PC-3 (cell line): ENCODE results near the gene STK4. TPM values are rescaled to one million over a fixed set of nuclear protein-coding genes. Genes with fewer than 3 reads are reported as not detected.

Experiments
- ATAC-seq: fragments of 200-7000 bp; cut with Tn5 transposase; 2 replicates; pipeline ENCODE4 v1.9.1; 2020; ENCODE audit warnings: mild to moderate bottlenecking, moderate library complexity
- BruUV-seq: library from RNA; stranded (reverse); fragments of 400-500 nt; replicated peaks from 2 replicates; lab custom pipeline; 2021; lab: Mats Ljungman, UMichigan
- CTCF ChIA-PET: fragments of 300-600 bp; sonication (Branson Sonifier 250); formaldehyde crosslinking; loops from one replicate; lab custom pipeline; 2022; ENCODE audit warnings: antibody characterized with exemption; lab: Charles Lee
- POLR2A ChIA-PET: fragments of 300-600 bp; sonication (Branson Sonifier 250); formaldehyde crosslinking; loops from one replicate; lab custom pipeline; 2022; ENCODE audit warnings: antibody characterized with exemption; ENCODE audit not compliant: unreplicated experiment; lab: Charles Lee
- DNase-seq: peaks from one replicate; pipeline ENCODE4 v3.0.0-alpha.2; 2015
- H2AFZ ChIP-seq: fragments of 300-600 bp; sonication (generic); 2 replicates; pipeline ENCODE4 v1.6.0; 2016; ENCODE audit warnings: antibody characterized with exemption, low read length
- H3F3A ChIP-seq: fragments of 300-600 bp; sonication (generic); one replicate; pipeline ENCODE4 v1.6.0; 2017; ENCODE audit warnings: antibody characterized with exemption, low read length, control low read depth, mild to moderate bottlenecking; ENCODE audit not compliant: unreplicated experiment
- H3K27ac ChIP-seq: fragments of 300-600 bp; sonication (generic); 2 replicates; pipeline ENCODE4 v1.5.1; 2016; ENCODE audit warnings: mild to moderate bottlenecking, low read length
- H3K27me3 ChIP-seq: fragments of 300-600 bp; sonication (generic); 2 replicates; pipeline ENCODE4 v1.6.1; 2016; ENCODE audit warnings: low read length, mixed read lengths
- H3K36me3 ChIP-seq: fragments of 300-600 bp; sonication (generic); 2 replicates; pipeline ENCODE4 v1.6.1; 2016; ENCODE audit warnings: low read depth, mixed run types, low read length, mixed read lengths
- H3K4me1 ChIP-seq: fragments of 300-600 bp; sonication (generic); 2 replicates; pipeline ENCODE4 v1.5.1; 2016; ENCODE audit warnings: low read length; ENCODE audit not compliant: insufficient read depth
- H3K4me2 ChIP-seq: fragments of 300-600 bp; sonication (generic); 2 replicates; pipeline ENCODE4 v1.6.0; 2016; ENCODE audit warnings: low read length
- H3K4me3 ChIP-seq: fragments of 300-600 bp; sonication (generic); 2 replicates; pipeline ENCODE4 v1.5.1; 2016; ENCODE audit warnings: mild to moderate bottlenecking, low read length, mixed read lengths
- H3K79me2 ChIP-seq: fragments of 300-600 bp; sonication (generic); 2 replicates; pipeline ENCODE4 v1.6.1; 2017; ENCODE audit warnings: low read length, mixed read lengths
- H3K9ac ChIP-seq: fragments of 300-600 bp; sonication (generic); 2 replicates; pipeline ENCODE4 v1.6.0; 2016; ENCODE audit warnings: mild to moderate bottlenecking, low read length
- H3K9me2 ChIP-seq: fragments of 300-600 bp; sonication (generic); replicated peaks from 2 replicates; pipeline ENCODE4 v1.6.1; 2016; ENCODE audit warnings: mixed run types, low read length, mixed read lengths
- H3K9me3 ChIP-seq: fragments of 300-600 bp; sonication (generic); 2 replicates; pipeline ENCODE4 v1.6.1; 2016; ENCODE audit warnings: low read length, mixed read lengths
- H4K20me1 ChIP-seq: fragments of 300-600 bp; sonication (generic); 2 replicates; pipeline ENCODE4 v1.6.1; 2016; ENCODE audit warnings: low read length, mixed read lengths
- EZH2 ChIP-seq: fragments of 300-600 bp; sonication (generic); IDR thresholded peaks from one replicate; pipeline ENCODE4 v1.6.1; 2017; ENCODE audit warnings: antibody characterized with exemption, mild to moderate bottlenecking, low read length; ENCODE audit not compliant: unreplicated experiment
- EZH2phosphoT487 ChIP-seq: fragments of 300-600 bp; sonication (generic); IDR thresholded peaks from 2 replicates; pipeline ENCODE4 v1.6.1; 2018; ENCODE audit warnings: mild to moderate bottlenecking, antibody characterized with exemption, low read length, borderline replicate concordance
- intact Hi-C: fragments of 100-400 bp; cut with micrococcal nuclease; formaldehyde crosslinking; loops from 2 replicates; pipeline ENCODE4 v1.9.0; 2023
- total RNA-seq: library from RNA; depleted of rRNA; stranded (reverse); fragments of >200 nt; gene quantifications from 2 replicates; pipeline ENCODE4 v1.2.3, GENCODE V29; 2014
- TF ChIP-seq, protein P1 (sequence below): fragments of 300-600 bp; sonication (generic); conservative IDR thresholded peaks from 2 replicates; pipeline ENCODE4 v1.5.1; 2017; ENCODE audit warnings: antibody characterized with exemption, low read depth, mild to moderate bottlenecking, low read length

Gene STK4
- total RNA-seq, 1 experiment from 2014 or later: 18.6 TPM

DNA sequence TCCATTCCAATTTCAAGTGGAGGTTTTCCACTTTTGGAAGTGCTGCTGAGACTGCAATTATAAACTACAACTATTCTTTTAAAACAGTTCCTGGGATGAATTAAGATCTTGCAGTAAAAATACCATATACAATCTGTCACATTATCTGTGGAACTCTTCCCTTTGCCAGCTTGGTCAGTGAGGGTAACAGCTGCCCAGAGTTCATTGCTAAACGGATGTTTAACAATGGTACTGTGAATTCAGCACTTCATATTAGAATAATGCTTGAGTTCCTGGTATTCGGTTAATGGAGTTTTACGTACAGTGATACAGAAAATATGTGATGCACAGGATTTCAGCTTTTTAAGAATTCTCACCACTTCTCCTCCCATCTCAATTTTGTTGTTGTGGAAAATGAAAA lies 83.1 kb downstream of the STK4 start:
- H3K9me3 ChIP-seq: no peaks in the 10 kb centered on the region
- CTCF ChIA-PET: no interaction called here
- H3K27me3 ChIP-seq: no peaks in the 10 kb centered on the region
- TF ChIP-seq, protein P1, sequence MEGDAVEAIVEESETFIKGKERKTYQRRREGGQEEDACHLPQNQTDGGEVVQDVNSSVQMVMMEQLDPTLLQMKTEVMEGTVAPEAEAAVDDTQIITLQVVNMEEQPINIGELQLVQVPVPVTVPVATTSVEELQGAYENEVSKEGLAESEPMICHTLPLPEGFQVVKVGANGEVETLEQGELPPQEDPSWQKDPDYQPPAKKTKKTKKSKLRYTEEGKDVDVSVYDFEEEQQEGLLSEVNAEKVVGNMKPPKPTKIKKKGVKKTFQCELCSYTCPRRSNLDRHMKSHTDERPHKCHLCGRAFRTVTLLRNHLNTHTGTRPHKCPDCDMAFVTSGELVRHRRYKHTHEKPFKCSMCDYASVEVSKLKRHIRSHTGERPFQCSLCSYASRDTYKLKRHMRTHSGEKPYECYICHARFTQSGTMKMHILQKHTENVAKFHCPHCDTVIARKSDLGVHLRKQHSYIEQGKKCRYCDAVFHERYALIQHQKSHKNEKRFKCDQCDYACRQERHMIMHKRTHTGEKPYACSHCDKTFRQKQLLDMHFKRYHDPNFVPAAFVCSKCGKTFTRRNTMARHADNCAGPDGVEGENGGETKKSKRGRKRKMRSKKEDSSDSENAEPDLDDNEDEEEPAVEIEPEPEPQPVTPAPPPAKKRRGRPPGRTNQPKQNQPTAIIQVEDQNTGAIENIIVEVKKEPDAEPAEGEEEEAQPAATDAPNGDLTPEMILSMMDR: no peak
- TF ChIP-seq EZH2phosphoT487: no peak
- TF ChIP-seq EZH2: no peak
- ATAC-seq: no peak
- no TSS peak for BruUV-seq
- no peaks in the 10 kb centered on the region for H3K79me2 ChIP-seq
- H4K20me1 ChIP-seq: no peaks in the 10 kb centered on the region
- intact Hi-C loops: no loop called here
- H3K4me1 ChIP-seq: peaks cover 4% of the 10 kb centered on the region
- H3K4me3 ChIP-seq: no peak overlapping the region
- H3K9me2 ChIP-seq: no peaks in the 10 kb centered on the region
- no peak overlapping the region for H2AFZ ChIP-seq
- no peak overlapping the region for H3K9ac ChIP-seq
- no peak overlapping the region for H3K4me2 ChIP-seq
- H3K36me3 ChIP-seq: no peaks in the 10 kb centered on the region
- POLR2A ChIA-PET: interaction anchor here (0.7 kb wide), 1 partner anchor 60 kb away, joined by 3 read pairs; no protein-coding TSS in a partner anchor
- no peaks in the 10 kb centered on the region for H3F3A ChIP-seq
- no peak overlapping the region for H3K27ac ChIP-seq
- DNase-seq: no peak

DNA sequence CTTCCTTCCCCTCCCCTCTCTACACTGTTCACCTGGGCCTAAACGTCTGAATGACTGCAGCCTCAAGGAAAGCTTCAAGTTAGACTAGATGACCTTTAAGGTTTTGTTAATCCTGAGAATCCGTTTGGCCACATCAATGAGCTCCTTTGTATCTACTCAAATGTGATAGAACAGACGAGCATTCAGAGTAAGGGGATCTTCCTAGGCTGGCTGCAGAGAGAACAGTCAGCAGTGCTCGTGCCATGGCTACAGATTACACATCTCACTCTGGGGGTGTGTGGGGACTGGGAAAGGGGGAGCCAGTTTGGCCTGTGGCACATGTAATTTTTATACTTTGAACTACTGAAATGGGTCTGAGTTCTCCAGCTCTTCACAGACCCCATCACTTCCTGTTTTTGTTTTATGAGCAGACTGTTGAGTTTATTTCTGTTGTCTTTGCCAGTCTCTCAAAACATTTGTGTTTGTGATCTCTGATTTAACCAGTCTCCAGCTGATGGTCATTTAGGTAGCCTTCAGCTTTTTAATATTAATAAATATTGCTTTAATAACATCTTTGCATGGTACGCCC lies 83.7 kb downstream of the STK4 start:
- H3K4me2 ChIP-seq: no peak overlapping the region
- intact Hi-C loops: no loop called here
- POLR2A ChIA-PET: interaction anchor here (0.7 kb wide), 1 partner anchor 59 kb away, joined by 3 read pairs; no protein-coding TSS in a partner anchor
- no peaks in the 10 kb centered on the region for H3K27me3 ChIP-seq
- DNase-seq (no peak), ATAC-seq (no peak)
- no peak overlapping the region for H3K27ac ChIP-seq
- TF ChIP-seq EZH2 (no peak), EZH2phosphoT487 (no peak)
- TF ChIP-seq, protein P1: no peak
- H3K9me2 ChIP-seq: no peaks in the 10 kb centered on the region
- H3K4me3 ChIP-seq: no peak overlapping the region
- no TSS peak for BruUV-seq
- H3K36me3 ChIP-seq: no peaks in the 10 kb centered on the region
- CTCF ChIA-PET: no interaction called here
- H4K20me1 ChIP-seq: no peaks in the 10 kb centered on the region
- no peak overlapping the region for H3K9ac ChIP-seq
- H3K79me2 ChIP-seq: no peaks in the 10 kb centered on the region
- H3F3A ChIP-seq: no peaks in the 10 kb centered on the region
- H3K9me3 ChIP-seq: no peaks in the 10 kb centered on the region
- H3K4me1 ChIP-seq: no peaks in the 10 kb centered on the region
- no peak overlapping the region for H2AFZ ChIP-seq

DNA sequence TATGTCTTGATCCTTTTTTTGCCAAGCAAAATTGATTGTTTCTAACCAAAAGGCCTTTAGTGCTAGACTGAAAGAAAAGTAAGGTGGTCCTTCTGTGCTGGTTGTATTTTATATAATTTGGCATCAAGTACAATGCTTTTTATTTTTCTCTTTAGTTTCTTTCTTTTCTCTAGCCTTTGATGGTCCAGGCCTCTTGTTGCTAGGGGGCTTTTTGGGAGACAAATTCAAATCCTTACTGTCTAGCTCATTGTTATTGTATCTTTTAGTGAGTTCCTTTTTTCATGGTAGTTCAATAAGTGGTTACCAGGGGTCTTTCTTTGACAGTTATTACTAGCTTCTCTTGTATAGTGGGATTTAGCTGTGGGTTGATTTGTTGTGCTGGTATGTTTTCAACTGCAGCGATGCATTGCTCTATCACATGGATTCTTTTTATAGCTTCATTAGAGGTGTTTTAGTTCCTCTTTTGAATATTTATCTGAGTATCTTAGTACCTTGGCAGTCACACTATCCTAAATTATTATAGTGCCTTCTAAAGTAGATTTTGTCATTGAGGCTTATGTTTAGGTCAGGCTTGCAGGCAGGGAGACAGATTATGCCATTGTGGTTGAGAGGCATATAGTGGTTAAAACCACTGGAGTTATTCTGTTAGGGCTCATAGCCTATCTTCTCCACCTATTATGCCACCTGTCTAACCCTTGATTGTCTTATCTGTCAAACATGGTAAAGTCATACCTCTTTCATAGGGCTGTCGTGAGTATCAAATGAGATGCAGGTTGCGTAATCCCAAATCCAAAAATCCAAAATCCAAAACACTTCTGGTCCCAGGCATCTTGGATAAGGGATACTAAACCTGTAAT lies 85.1 kb downstream of the STK4 start:
- no peaks in the 10 kb centered on the region for H3F3A ChIP-seq
- no peak overlapping the region for H3K4me2 ChIP-seq
- no peak for ATAC-seq
- ChIA-PET CTCF (no interaction called here), POLR2A (interaction anchor here (0.6 kb wide), 1 partner anchor 9 kb away, joined by 3 read pairs; no protein-coding TSS in a partner anchor)
- no peaks in the 10 kb centered on the region for H3K9me3 ChIP-seq
- H4K20me1 ChIP-seq: no peaks in the 10 kb centered on the region
- no peak for DNase-seq
- H3K4me1 ChIP-seq: peaks cover 6% of the 10 kb centered on the region
- no peaks in the 10 kb centered on the region for H3K79me2 ChIP-seq
- no peak overlapping the region for H2AFZ ChIP-seq
- TF ChIP-seq EZH2phosphoT487: no peak
- TF ChIP-seq EZH2: no peak
- TF ChIP-seq, protein P1: no peak
- H3K4me3 ChIP-seq: no peak overlapping the region
- no peak overlapping the region for H3K9ac ChIP-seq
- H3K27me3 ChIP-seq: no peaks in the 10 kb centered on the region
- H3K36me3 ChIP-seq: no peaks in the 10 kb centered on the region
- no peak overlapping the region for H3K27ac ChIP-seq
- no peaks in the 10 kb centered on the region for H3K9me2 ChIP-seq
- intact Hi-C loops: no loop called here
- BruUV-seq: no TSS peak
